Heart left ventricle (tissue), 13 donors: Measurements from ENCODE around the gene EMC9.

Experiments
- CTCF ChIP-seq, 12 donors: fragments of 200-600 bp; sonication (generic) in 4 of 12; IDR thresholded peaks; one replicate each; pipeline versions ENCODE4 v1.5.0 to v1.8.0; 2018 to 2022; ENCODE audit warnings: antibody characterized with exemption in 12 of 12, mild to moderate bottlenecking in 5 of 12
- POLR2A ChIP-seq, 2 donors: fragments of 450-650 bp; IDR thresholded peaks; one replicate each; pipeline ENCODE4 v1.6.1; 2017; ENCODE audit warnings: antibody characterized with exemption in 2 of 2, mild to moderate bottlenecking in 2 of 2, moderate library complexity in 2 of 2
- donor health status: ischemic (EF 13 %, LVEDD 7.1; RV severe dilation, severe dysfunction).
- donor health status: DM: no; HTN: yes; CAD: no.
- donor health status: DM: no; HTN: no; CAD: no.
- donor health status: ischemic (EF 25% LVEDD 6.9; RV normal size, moderate dysfunction).
- donor health status: ischemic (EF 25% LVEDD 5.7; RV mildly dilated, moderate dysfunction).
- donor health status: ischemic (EF 35%, LVEDD 5.7; RV mildly dilated, moderate dysfunction).
- donor health status: nonischemic (EF 11% LVEDD 7.7; RV severe dilation, severe dysfunction).
- donor health status: DM: yes; HTN: yes; CAD: no.
- donor health status: PGD.
- donor health status: ischemic (EF 29% LVEDD 5.4; RV normal size, mild dysfunction).
- donor health status: nonischemic (EF 23%, LVEDD 6.1; RV moderate dilation, normal function).

- TF ChIP-seq CTCF (IDR thresholded peaks at IDR 0.05) = no peak
- no peak for TF ChIP-seq POLR2A (IDR thresholded peaks at IDR 0.05)
Observed at GRCh38 chr14:24172871-24173281, 31.5 kb upstream of the EMC9 start.
